Activated CD8-positive, alpha-beta memory T cell treated with anti-CD3 and anti-CD28 coated beads for 24 hours (primary cell): Measurements from ENCODE around the gene CPD.

Experiments
- DNase-seq: peaks from one replicate; pipeline ENCODE4 v3.0.0-alpha.2; 2020

Gene CPD

GRCh38 chr17:30357476-30357875 is 21.3 kb upstream of the CPD start:
- no peak for DNase-seq

- peak; percentile 3 for DNase-seq
These were observed 20.5 kb upstream of the CPD start for GRCh38 chr17:30358055-30358760.

- no peak for DNase-seq
These were observed 18.5 kb upstream of the CPD start for GRCh38 chr17:30360086-30360808.

GRCh38 chr17:30361766-30362279 is 16.9 kb upstream of the CPD start:
- peak; percentile 41 for DNase-seq

- peak; percentile 85 for DNase-seq
These were observed 15.0 kb upstream of the CPD start for GRCh38 chr17:30363715-30364202.

- peak; percentile 30 for DNase-seq
These were observed 12.2 kb upstream of the CPD start for GRCh38 chr17:30366536-30366935.

- DNase-seq, result no peak
These were observed 9.6 kb upstream of the CPD start for GRCh38 chr17:30368912-30369720.

GRCh38 chr17:30369995-30370394 is 8.7 kb upstream of the CPD start:
- no peak for DNase-seq

- no peak for DNase-seq
These were observed 6.0 kb upstream of the CPD start for GRCh38 chr17:30372755-30373154.

- no peak for DNase-seq
These were observed 3.1 kb upstream of the CPD start for GRCh38 chr17:30375661-30376060.

GRCh38 chr17:30376621-30377452 is 1.9 kb upstream of the CPD start:
- peak; percentile 73 for DNase-seq

GRCh38 chr17:30377574-30378240 is 1.0 kb upstream of the CPD start:
- no peak for DNase-seq

- DNase-seq, result peak; percentile 85
These were observed 394 bp upstream of the CPD start for GRCh38 chr17:30378241-30378824.

- peak; percentile 74 for DNase-seq
These were observed 676 bp downstream of the CPD start for GRCh38 chr17:30379303-30379902.

GRCh38 chr17:30379903-30380381 is 1.2 kb downstream of the CPD start:
- no peak for DNase-seq

GRCh38 chr17:30380643-30381339 is 2.1 kb downstream of the CPD start:
- no peak for DNase-seq

- DNase-seq, result no peak
These were observed 2.6 kb downstream of the CPD start for GRCh38 chr17:30381340-30381659.

GRCh38 chr17:30382345-30382744 is 3.6 kb downstream of the CPD start:
- no peak for DNase-seq

GRCh38 chr17:30388321-30389179 is 9.8 kb downstream of the CPD start:
- DNase-seq, result no peak
